Heart left ventricle (tissue), 16 donors: Measurements from ENCODE around the gene MIGA1. TPM values are rescaled to one million over a fixed set of nuclear protein-coding genes. Genes with fewer than 3 reads are reported as not detected.

Source experiments
- ATAC-seq, 4 donors: fragments of 200-7000 bp; cut with Tn5 transposase; one replicate each; pipeline ENCODE4 v1.9.1; 2020 to 2022; ENCODE audit warnings: moderate library complexity in 4 of 4, mild to moderate bottlenecking in 3 of 4, moderate number of reproducible peaks in 1 of 4
- DNase-seq, 5 donors: peaks; one replicate each; pipeline ENCODE4 v3.0.0-alpha.2; 2020
- H3K27ac ChIP-seq, 12 donors: fragments of 200-600 bp; sonication (generic) in 4 of 12; one replicate each; pipeline versions ENCODE4 v1.5.0 to v1.8.0; 2016 to 2022; ENCODE audit warnings: mild to moderate bottlenecking in 2 of 12
- H3K27me3 ChIP-seq, 9 donors: fragments of 200-600 bp; sonication (generic) in 2 of 9; one replicate each; pipeline versions ENCODE4 v1.5.1 to v1.8.0; 2016 to 2022; ENCODE audit warnings: mild to moderate bottlenecking in 3 of 9
- H3K36me3 ChIP-seq, 9 donors: fragments of 200-600 bp; sonication (generic) in 2 of 9; one replicate each; pipeline versions ENCODE4 v1.5.0 to v1.8.0; 2018 to 2022; ENCODE audit warnings: mild to moderate bottlenecking in 2 of 9
- H3K4me1 ChIP-seq, 12 donors: fragments of 200-600 bp; sonication (generic) in 4 of 12; one replicate each; pipeline versions ENCODE4 v1.5.0 to v1.8.0; 2016 to 2022; ENCODE audit warnings: mild to moderate bottlenecking in 3 of 12
- H3K4me3 ChIP-seq, 12 donors: fragments of 200-600 bp; sonication (generic) in 4 of 12; one replicate each; pipeline versions ENCODE4 v1.5.0 to v1.8.0; 2017 to 2022; ENCODE audit warnings: mild to moderate bottlenecking in 9 of 12, moderate library complexity in 4 of 12
- H3K9me3 ChIP-seq, 12 donors: fragments of 200-600 bp; sonication (generic) in 4 of 12; one replicate each; pipeline versions ENCODE4 v1.5.0 to v1.8.0; 2016 to 2022; ENCODE audit warnings: mild to moderate bottlenecking in 1 of 12
- CTCF ChIP-seq, 12 donors: fragments of 200-600 bp; sonication (generic) in 4 of 12; IDR thresholded peaks; one replicate each; pipeline versions ENCODE4 v1.5.0 to v1.8.0; 2018 to 2022; ENCODE audit warnings: antibody characterized with exemption in 12 of 12, mild to moderate bottlenecking in 5 of 12
- POLR2A ChIP-seq, 2 donors: fragments of 450-650 bp; IDR thresholded peaks; one replicate each; pipeline ENCODE4 v1.6.1; 2017; ENCODE audit warnings: antibody characterized with exemption in 2 of 2, mild to moderate bottlenecking in 2 of 2, moderate library complexity in 2 of 2
- WGBS, 4 donors: extraction: QIAGEN DNeasy Blood & Tissue Kit in 2 of 4; methylation state at CpG; one replicate each; pipeline versions ENCODE4 v1.1.5 to v1.1.7; 2013 to 2018; 5-methylcytosine and 5-hydroxymethylcytosine counted together
- intact Hi-C, 10 donors: fragments of 100-400 bp; cut with DNase I; formaldehyde crosslinking; loops; one replicate each; pipeline versions ENCODE4 v1.11.1 to v1.14.2; 2022
- polyA plus RNA-seq, 2 donors: library from polyadenylated mRNA; stranded (reverse); fragments of 200-250 nt; gene quantifications; one replicate each; pipeline ENCODE4 v1.2.3, GENCODE V29; 2013
- total RNA-seq, 9 donors: library from RNA; depleted of rRNA in 2 of 9; stranded (reverse); fragments of >200 nt in 2 of 9; fragmentation: NEBNext Ultra II Directional in 3 of 9; extraction: Animal tissue kit (Norgen Biotek cat#: 25700) in 3 of 9; gene quantifications; one replicate each; pipeline versions ENCODE4 v1.1.0 to v1.2.4, GENCODE V29; 2016 to 2023
- donor health status: ischemic (EF 13 %, LVEDD 7.1; RV severe dilation, severe dysfunction).
- donor health status: healthy with polysubstance abuse.
- donor health status: DM: no; HTN: yes; CAD: no.
- donor health status: DM: no; HTN: no; CAD: no.
- donor health status: ischemic (EF 25% LVEDD 6.9; RV normal size, moderate dysfunction).
- donor health status: ischemic (EF 25% LVEDD 5.7; RV mildly dilated, moderate dysfunction).
- donor health status: healthy.
- donor health status: DM: yes; HTN: yes; CAD: no.
- donor health status: ischemic (EF 35%, LVEDD 5.7; RV mildly dilated, moderate dysfunction).
- donor health status: nonischemic (EF 11% LVEDD 7.7; RV severe dilation, severe dysfunction).
- donor health status: DM: yes; HTN: yes; CAD: no.
- donor health status: PGD.
- donor health status: ischemic (EF 29% LVEDD 5.4; RV normal size, mild dysfunction).
- donor health status: nonischemic (EF 23%, LVEDD 6.1; RV moderate dilation, normal function).

MIGA1 gene
- total and polyA plus RNA-seq, 11 donors, result 2.6 to 14.1 (median 9.7) TPM

- Histone ChIP-seq H3K27ac (peak overlapping the region; percentile 86 to 98 (median 90)), H3K27me3 (no peaks in the 10 kb centered on the region), H3K4me1 (peaks cover 5 to 61% (median 51%) of the 10 kb centered on the region in 12 donors), H3K36me3 (peaks cover 0 to 14% (median 5%) of the 10 kb centered on the region in 9 donors), H3K4me3 (no peak overlapping the region), H3K9me3 (no peaks in the 10 kb centered on the region)
- ATAC-seq, result peak; percentile 8 to 48 (median 43)
- 16 to 25% (median 17%) methylated on average over 2 of the region's 2 CpGs for WGBS, 4 donors
- DNase-seq, result peak in 2 of 5 donors; percentile 41 to 42
- TF ChIP-seq POLR2A (IDR thresholded peaks at IDR 0.05), result no peak
- TF ChIP-seq CTCF (IDR thresholded peaks at IDR 0.05), result no peak
- intact Hi-C loops, result loop anchor here in 2 of 10 donors (5.0 to 10.0 kb wide), 2 partner anchors 50 to 52 kb away; partner anchors contain the start of gene NEXN (in 2 of the 2)
Measured at GRCh38 chr1:77834771-77835334, 55.4 kb downstream of the MIGA1 start.

- H3K4me3 ChIP-seq, result no peak overlapping the region
- peaks cover 0 to 33% (median 26%) of the 10 kb centered on the region in 9 donors for H3K36me3 ChIP-seq
- H3K9me3 ChIP-seq, result no peaks in the 10 kb centered on the region
- TF ChIP-seq POLR2A (IDR thresholded peaks at IDR 0.05), result no peak
- no peak for TF ChIP-seq CTCF (IDR thresholded peaks at IDR 0.05)
- ATAC-seq (no peak), DNase-seq (no peak)
- intact Hi-C loops, result no loop called here
- H3K27ac ChIP-seq, result no peak overlapping the region
- 46 to 58% (median 50%) methylated on average over 1 of the region's 1 CpG for WGBS, 4 donors
- H3K27me3 ChIP-seq, result no peaks in the 10 kb centered on the region
- H3K4me1 ChIP-seq, result peaks cover 0 to 6% (median 0%) of the 10 kb centered on the region in 12 donors
Measured at GRCh38 chr1:77841574-77841973, 62.1 kb downstream of the MIGA1 start.

GRCh38 chr1:77845951-77846350 is 66.5 kb downstream of the MIGA1 start:
- Histone ChIP-seq H3K27ac (no peak overlapping the region), H3K4me1 (peaks cover 0 to 9% (median 0%) of the 10 kb centered on the region in 12 donors), H3K27me3 (no peaks in the 10 kb centered on the region), H3K9me3 (no peaks in the 10 kb centered on the region), H3K36me3 (peaks cover 0 to 24% (median 18%) of the 10 kb centered on the region in 9 donors), H3K4me3 (no peak overlapping the region)
- DNase-seq, result no peak
- intact Hi-C loops, result loop anchor here in 1 of 10 donors (5.0 kb wide), 1 partner anchor 36 kb away; no protein-coding TSS in a partner anchor
- ATAC-seq, result no peak
- WGBS, 4 donors, result 97 to 100% (median 99%) methylated on average over 1 of the region's 1 CpG
- TF ChIP-seq CTCF (IDR thresholded peaks at IDR 0.05) (no peak), POLR2A (IDR thresholded peaks at IDR 0.05) (no peak)

GRCh38 chr1:77846966-77847365 is 67.5 kb downstream of the MIGA1 start:
- H3K9me3 ChIP-seq, result no peaks in the 10 kb centered on the region
- TF ChIP-seq POLR2A (IDR thresholded peaks at IDR 0.05) (no peak), CTCF (IDR thresholded peaks at IDR 0.05) (no peak)
- no peak overlapping the region for H3K27ac ChIP-seq
- no peaks in the 10 kb centered on the region for H3K27me3 ChIP-seq
- no peak for DNase-seq
- H3K4me3 ChIP-seq, result no peak overlapping the region
- WGBS, 4 donors, result 42 to 56% (median 52%) methylated on average over 3 of the region's 3 CpGs
- peaks cover 0 to 24% (median 18%) of the 10 kb centered on the region in 9 donors for H3K36me3 ChIP-seq
- intact Hi-C loops, result loop anchor here in 1 of 10 donors (5.0 kb wide), 1 partner anchor 35 kb away; no protein-coding TSS in a partner anchor
- peaks cover 0 to 9% (median 0%) of the 10 kb centered on the region in 12 donors for H3K4me1 ChIP-seq
- ATAC-seq, result no peak
